Medulla oblongata (tissue), 1 donor: ENCODE results near the gene LRRC27.
"Not testable (repeated sequence)": the region's sequence is repeated elsewhere in the genome, so short reads cannot be mapped to it uniquely, and the experiment has no call there.

Source experiments
- DNase-seq: peaks from one replicate; pipeline ENCODE4 v3.0.0-alpha.2; 2015; ENCODE audit errors: extremely low spot score

LRRC27 gene

GRCh38 chr10:132314881-132315280 is 17.1 kb upstream of the LRRC27 start:
- DNase-seq: not testable (repeated sequence)

- DNase-seq: no peak
Observed at GRCh38 chr10:132316133-132316532, 15.9 kb upstream of the LRRC27 start.

GRCh38 chr10:132317477-132317876 is 14.5 kb upstream of the LRRC27 start:
- not testable (repeated sequence) for DNase-seq

GRCh38 chr10:132319853-132320653 is 11.9 kb upstream of the LRRC27 start:
- no peak for DNase-seq

- DNase-seq: no peak
Observed at GRCh38 chr10:132320654-132321469, 11.1 kb upstream of the LRRC27 start.

GRCh38 chr10:132321726-132322125 is 10.3 kb upstream of the LRRC27 start:
- DNase-seq: no peak

GRCh38 chr10:132322586-132323048 is 9.4 kb upstream of the LRRC27 start:
- DNase-seq: no peak

GRCh38 chr10:132324186-132324585 is 7.8 kb upstream of the LRRC27 start:
- no peak for DNase-seq

GRCh38 chr10:132326344-132326889 is 5.6 kb upstream of the LRRC27 start:
- DNase-seq: no peak

GRCh38 chr10:132326925-132327324 is 5.1 kb upstream of the LRRC27 start:
- no peak for DNase-seq

GRCh38 chr10:132328106-132328505 is 3.9 kb upstream of the LRRC27 start:
- DNase-seq: no peak

- no peak for DNase-seq
Observed at GRCh38 chr10:132328738-132329137, 3.3 kb upstream of the LRRC27 start.

GRCh38 chr10:132329565-132330485 is 2.2 kb upstream of the LRRC27 start:
- DNase-seq: no peak

GRCh38 chr10:132330486-132330833 is 1.5 kb upstream of the LRRC27 start:
- DNase-seq: no peak

- no peak for DNase-seq
Observed at GRCh38 chr10:132332433-132332754, 401 bp downstream of the LRRC27 start.

- DNase-seq: no peak
Observed at GRCh38 chr10:132333386-132333785, 1.4 kb downstream of the LRRC27 start.

GRCh38 chr10:132334631-132335188 is 2.7 kb downstream of the LRRC27 start:
- no peak for DNase-seq

GRCh38 chr10:132335189-132336063 is 3.4 kb downstream of the LRRC27 start:
- peak; percentile 80 for DNase-seq

- no peak for DNase-seq
Observed at GRCh38 chr10:132336064-132336746, 4.2 kb downstream of the LRRC27 start.

- peak; percentile 53 for DNase-seq
Observed at GRCh38 chr10:132336919-132337407, 5.0 kb downstream of the LRRC27 start.
